Skeletal muscle tissue (tissue), 4 donors: Measurements from ENCODE around the gene LOXL3. TPM values are rescaled to one million over a fixed set of nuclear protein-coding genes. Genes with fewer than 3 reads are reported as not detected.

ENCODE experiments used
- H3K27ac ChIP-seq: one replicate; pipeline ENCODE4 v1.7.0; 2013; ENCODE audit warnings: mild to moderate bottlenecking, low read depth, low read length, inconsistent platforms
- H3K27me3 ChIP-seq, 3 donors: one replicate each; pipeline ENCODE4 v1.7.0; 2013; ENCODE audit warnings: low read length in 3 of 3; ENCODE audit not compliant: control insufficient read depth in 3 of 3, insufficient read depth in 3 of 3
- H3K36me3 ChIP-seq, 3 donors: one replicate each; pipeline ENCODE4 v1.7.0; 2013; ENCODE audit warnings: low read length in 3 of 3; ENCODE audit not compliant: control insufficient read depth in 3 of 3, insufficient read depth in 3 of 3
- H3K4me1 ChIP-seq, 3 donors: one replicate each; pipeline ENCODE4 v1.7.0; 2013; ENCODE audit warnings: low read length in 3 of 3, mild to moderate bottlenecking in 3 of 3; ENCODE audit not compliant: control insufficient read depth in 3 of 3, insufficient read depth in 3 of 3
- H3K4me3 ChIP-seq, 3 donors: one replicate each; pipeline ENCODE4 v1.7.0; 2013; ENCODE audit warnings: low read length in 3 of 3
- H3K9ac ChIP-seq, 3 donors: one replicate each; pipeline ENCODE4 v1.7.0; 2013; ENCODE audit warnings: low read length in 3 of 3, mild to moderate bottlenecking in 3 of 3, moderate library complexity in 2 of 3, low read depth in 1 of 3
- H3K9me3 ChIP-seq, 3 donors: one replicate each; pipeline ENCODE4 v1.7.0; 2013; ENCODE audit warnings: low read length in 3 of 3; ENCODE audit not compliant: control insufficient read depth in 3 of 3
- total RNA-seq: library from RNA; depleted of rRNA; stranded (reverse); fragments of >200 nt; gene quantifications from one replicate; pipeline ENCODE4 v1.2.3, GENCODE V29; 2014
- donor health status: Osteomylitis.

The LOXL3 gene
- total RNA-seq, 1 donor from 2014 or later: 8.4 TPM

DNA sequence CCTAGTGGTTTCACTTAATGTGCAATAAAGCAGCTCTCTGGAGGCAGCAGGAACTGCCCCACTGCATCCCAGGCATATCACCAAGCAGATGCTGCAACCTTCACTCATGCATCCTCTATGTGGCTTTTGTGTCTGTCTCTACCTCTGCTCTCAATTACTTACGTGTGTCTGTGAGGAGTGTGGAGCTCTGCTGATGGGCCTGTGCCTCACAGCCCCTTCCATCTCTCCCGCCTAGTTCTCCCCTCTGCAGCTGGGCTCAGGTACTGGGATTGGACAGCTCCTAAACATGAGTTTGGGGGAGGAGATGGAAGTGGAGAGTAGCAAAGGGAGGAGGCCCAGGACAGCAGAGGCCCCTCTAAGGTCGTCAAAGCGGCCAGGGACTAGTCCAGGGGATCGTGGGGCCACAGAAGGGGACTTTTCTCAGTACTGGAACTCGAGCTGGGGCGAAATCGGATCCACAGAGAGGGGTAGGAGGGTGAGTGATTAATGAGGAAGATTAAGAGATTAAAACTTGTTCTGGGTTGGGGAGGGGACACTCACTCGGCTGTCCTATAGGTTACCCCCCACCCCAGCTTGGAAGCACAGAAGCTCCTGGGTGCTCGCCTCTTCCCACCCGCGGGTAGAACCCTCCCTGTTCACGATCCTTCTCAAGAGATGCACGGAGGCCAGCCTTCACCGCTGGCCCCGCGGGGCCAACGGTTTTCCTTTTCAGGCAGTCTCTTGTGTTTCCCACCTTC is 52.2 kb downstream of the LOXL3 start:
- no peak overlapping the region for H3K9ac ChIP-seq
- peaks cover 37 to 42% (median 38%) of the 10 kb centered on the region in 3 donors for H3K4me1 ChIP-seq
- H3K4me3 ChIP-seq: no peak overlapping the region
- H3K9me3 ChIP-seq: no peaks in the 10 kb centered on the region
- peaks cover 54 to 82% (median 65%) of the 10 kb centered on the region in 3 donors for H3K27me3 ChIP-seq
- H3K36me3 ChIP-seq: peaks cover 15 to 16% (median 15%) of the 10 kb centered on the region in 3 donors
- H3K27ac ChIP-seq: no peak overlapping the region

DNA sequence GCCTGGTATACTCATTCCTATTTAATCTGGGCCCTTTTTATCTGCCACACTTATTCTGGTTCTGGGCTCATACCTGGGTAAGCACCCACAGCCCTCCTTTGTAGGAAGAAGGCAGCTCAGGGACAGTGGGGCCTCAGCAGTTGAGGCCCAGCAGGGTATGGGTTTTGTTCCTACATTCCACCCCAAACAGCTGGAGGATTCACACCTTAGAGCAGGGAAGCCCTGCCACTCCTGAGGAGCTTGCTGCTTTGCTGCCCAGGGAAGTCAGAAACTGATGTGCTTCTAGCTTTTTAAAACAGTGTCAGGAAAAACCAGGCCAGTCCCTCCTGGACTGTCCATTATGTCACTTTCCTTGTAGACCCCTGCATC is 53.2 kb downstream of the LOXL3 start:
- Histone ChIP-seq H3K4me1 (peaks cover 29 to 35% (median 30%) of the 10 kb centered on the region in 3 donors), H3K27ac (no peak overlapping the region), H3K27me3 (peaks cover 54 to 80% (median 66%) of the 10 kb centered on the region in 3 donors), H3K9me3 (no peaks in the 10 kb centered on the region), H3K4me3 (no peak overlapping the region), H3K36me3 (peaks cover 10% of the 10 kb centered on the region in 3 donors), H3K9ac (no peak overlapping the region)

DNA sequence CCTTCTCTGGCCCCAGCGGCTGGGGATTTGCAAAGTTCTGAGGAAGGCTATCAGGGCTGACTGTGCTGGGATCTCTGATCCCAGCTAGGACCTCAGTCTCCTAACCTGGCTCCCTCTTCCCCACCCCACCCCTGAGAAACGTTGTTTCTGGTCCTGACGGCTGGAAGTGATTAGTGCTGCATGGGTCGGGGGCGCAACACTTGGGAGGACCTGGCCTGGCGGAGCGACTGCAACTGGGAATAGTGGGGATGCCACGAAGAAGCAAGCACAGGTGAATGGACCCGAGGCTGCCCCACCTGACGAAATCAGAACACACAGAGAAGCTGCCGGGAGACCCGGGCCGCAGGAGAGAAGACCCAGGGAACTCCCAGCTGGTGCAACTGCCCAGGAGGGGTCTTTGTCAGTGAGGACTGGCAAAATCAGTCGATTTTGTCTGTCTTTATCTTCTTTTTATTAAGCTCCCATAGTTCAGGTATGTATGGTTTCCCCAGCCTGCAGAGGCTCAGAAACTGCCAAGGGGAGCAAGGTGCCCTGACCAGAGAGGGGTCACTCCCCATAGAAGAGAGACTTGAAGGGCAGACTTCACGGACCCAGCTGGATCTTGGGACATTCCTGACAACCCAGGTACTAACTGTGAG is 53.7 kb downstream of the LOXL3 start:
- Histone ChIP-seq H3K9me3 (no peaks in the 10 kb centered on the region), H3K4me1 (peaks cover 27 to 30% (median 28%) of the 10 kb centered on the region in 3 donors), H3K4me3 (no peak overlapping the region), H3K27ac (no peak overlapping the region), H3K36me3 (peaks cover 4 to 5% (median 5%) of the 10 kb centered on the region in 3 donors), H3K27me3 (peaks cover 53 to 75% (median 66%) of the 10 kb centered on the region in 3 donors), H3K9ac (no peak overlapping the region)

DNA sequence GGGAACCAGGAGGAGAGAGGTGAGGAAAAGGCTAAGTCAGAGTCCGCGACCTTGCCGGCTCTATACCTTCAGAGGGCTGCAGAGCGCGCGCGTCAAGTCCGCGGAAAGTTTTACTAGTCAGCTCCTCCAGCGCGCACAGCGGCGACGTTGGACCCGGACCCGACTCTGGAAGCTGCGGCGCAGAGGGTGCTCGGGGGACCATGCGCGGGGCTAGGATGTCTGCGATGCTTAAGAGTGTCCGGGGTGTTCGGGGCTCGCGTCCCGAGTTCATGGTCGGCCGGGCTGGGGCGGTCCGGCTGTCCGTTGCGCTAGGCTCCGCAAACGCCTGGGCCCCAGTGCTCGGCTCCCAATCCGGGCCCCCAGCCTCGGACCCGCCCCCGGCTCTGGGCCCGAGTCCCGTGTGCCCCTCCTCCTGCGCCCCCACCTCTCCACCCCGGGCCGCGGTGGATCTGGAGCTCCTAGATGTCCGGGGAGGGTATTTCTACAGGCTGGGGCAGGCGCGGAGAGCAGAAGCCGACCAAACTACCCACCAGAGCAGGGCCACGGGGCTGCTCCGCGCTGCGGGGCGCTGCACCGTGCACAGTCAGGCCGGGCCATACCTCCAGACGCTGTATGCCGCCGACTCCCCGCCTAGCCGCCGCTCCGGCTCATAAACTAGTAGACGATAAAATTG is 54.3 kb downstream of the LOXL3 start, which contains the start of gene LBX2:
LBX2 (minus strand) TSS at position 337 of the 673 bp plus-strand sequence; CDS start at position 271, 66 bp downstream.
- peak within 1 kb of the TSS; percentile 29 to 68 (median 30) for H3K9ac ChIP-seq
- H3K4me1 ChIP-seq: peaks cover 27 to 29% (median 28%) of the 10 kb centered on the region in 3 donors
- peaks cover 47 to 75% (median 66%) of the 10 kb centered on the region in 3 donors for H3K27me3 ChIP-seq
- no peaks in the 10 kb centered on the region for H3K9me3 ChIP-seq
- no peak within 1 kb of the TSS for H3K27ac ChIP-seq
- peaks cover 0 to under 1% (median 0%) of the 10 kb centered on the region in 3 donors for H3K36me3 ChIP-seq
- H3K4me3 ChIP-seq: peak within 1 kb of the TSS; percentile 59 to 66 (median 60)

DNA sequence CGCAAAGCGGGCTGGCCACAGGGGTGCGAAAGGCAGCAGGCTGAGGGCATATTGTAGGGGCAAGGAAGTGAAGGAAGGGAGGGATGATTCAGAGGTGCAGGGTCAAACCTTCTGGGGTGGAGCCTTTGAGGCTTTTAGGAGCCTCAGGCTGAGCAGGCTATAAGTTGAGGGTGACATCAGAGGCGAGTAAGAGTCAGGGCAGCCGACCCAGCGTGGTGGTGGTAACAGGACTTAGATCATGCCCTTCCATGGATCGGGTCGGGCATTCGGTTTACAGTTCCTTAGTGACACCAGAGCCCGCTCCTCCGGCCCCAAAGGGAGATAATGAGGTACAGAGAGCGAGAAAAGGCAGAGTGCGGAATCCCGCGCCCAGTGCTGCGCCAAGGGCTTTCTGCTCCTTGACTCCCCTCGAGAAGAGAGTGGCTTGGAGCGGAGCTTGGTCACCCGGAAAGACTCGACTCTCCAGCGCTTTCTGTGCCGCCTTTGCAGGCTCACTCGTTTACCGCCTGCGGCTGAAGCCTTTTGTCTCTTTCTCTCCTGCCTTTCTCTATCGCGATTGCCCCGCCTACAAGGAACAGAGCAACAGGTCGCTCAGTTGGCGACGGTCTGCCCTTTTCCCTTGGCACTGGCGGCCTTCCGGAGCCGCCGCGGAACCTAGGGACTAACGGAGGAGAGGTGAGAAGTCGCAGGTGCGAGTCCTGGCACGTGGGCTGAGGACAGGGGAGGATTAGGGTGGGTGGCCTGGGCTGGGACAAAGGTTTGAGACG is 55.1 kb downstream of the LOXL3 start:
- peak overlapping the region; percentile 29 to 68 (median 30) for H3K9ac ChIP-seq
- H3K27me3 ChIP-seq: peaks cover 47 to 70% (median 62%) of the 10 kb centered on the region in 3 donors

DNA sequence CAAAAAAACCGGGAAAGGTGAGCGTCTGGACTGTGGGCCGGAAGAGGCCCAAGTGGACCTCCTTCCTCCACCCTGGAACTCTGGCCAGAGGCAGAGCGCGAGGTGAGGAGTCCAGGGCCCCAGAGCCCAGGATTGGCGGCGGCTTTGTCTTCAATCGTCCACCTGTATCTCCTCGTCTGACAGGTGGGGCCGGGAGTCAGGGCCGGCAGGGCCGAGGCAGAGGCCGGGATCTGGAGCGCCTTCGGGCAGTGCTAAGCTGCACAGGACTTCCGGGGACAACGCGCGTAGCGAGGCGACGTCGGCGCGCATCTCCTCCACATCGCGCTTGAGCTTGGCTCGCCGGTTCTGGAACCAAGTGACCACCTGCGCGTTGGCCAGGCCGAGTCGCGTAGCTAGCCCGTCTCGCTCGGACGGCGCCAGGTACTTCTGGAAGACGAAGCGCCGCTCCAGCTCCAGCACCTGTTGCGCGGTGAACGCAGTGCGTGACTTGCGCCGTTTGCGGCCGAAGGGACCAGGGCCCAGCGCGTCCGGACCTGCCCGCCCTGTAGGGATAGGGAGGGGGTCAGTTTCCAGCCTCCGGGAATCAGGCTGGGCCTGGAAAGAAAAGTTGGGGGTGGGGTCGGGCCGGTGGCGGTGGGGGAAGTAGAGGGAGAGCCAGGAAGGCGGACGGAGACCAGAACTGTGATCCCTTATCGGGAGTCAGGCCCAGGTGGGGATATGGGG is 55.8 kb downstream of the LOXL3 start:
- Histone ChIP-seq H3K9ac (peak overlapping the region; percentile 28 to 40 (median 33)), H3K27me3 (peaks cover 47 to 64% (median 62%) of the 10 kb centered on the region in 3 donors), H3K36me3 (peaks cover 11 to 15% (median 12%) of the 10 kb centered on the region in 3 donors), H3K4me3 (peak overlapping the region; percentile 59 to 66 (median 60)), H3K4me1 (peaks cover 19 to 23% (median 23%) of the 10 kb centered on the region in 3 donors), H3K9me3 (no peaks in the 10 kb centered on the region), H3K27ac (no peak overlapping the region)

More for the DNA sequence above, 55.1 kb downstream of the LOXL3 start:
- H3K4me3 ChIP-seq: peak overlapping the region; percentile 59 to 66 (median 60)
- H3K27ac ChIP-seq: no peak overlapping the region
- H3K9me3 ChIP-seq: no peaks in the 10 kb centered on the region
- peaks cover 20 to 23% (median 23%) of the 10 kb centered on the region in 3 donors for H3K4me1 ChIP-seq
- peaks cover 4 to 8% (median 5%) of the 10 kb centered on the region in 3 donors for H3K36me3 ChIP-seq

DNA sequence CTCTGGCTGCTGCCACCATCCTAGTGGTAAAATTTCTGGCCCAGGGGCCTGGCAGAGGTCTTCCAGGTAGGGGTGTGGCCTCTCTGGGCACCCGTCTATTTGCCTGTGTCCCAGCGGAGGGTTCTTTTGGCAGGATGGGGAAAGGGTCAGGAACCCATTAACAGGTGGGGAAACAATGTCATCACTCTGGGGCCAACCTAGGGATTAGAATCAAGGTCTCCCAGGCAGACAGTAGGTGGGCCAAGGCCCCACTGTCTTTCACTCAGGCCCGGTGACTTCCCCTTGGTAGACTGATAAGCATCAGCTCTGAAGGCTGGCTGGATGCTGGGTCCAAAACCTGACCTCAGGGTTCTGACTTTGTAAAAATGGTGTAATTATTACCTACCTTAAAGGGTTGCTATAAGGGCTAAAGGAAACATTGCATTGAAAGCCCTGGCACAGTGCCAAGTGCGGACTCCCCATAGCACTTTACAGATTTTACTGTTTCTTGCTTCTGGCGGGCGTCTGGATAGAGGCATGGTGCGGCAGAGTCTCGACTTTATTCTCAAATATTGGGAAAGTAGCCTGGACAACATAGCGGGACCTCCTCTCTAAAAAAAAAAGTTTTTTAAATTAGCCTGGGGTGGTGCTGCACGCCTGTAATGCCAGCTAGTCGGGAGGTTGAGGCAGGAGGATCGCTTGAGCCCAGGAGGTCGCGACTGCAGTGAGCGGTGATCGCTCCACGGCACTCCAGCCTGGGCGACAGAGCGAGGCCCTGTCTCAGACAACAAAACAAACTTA is 56.6 kb downstream of the LOXL3 start:
- no peak overlapping the region for H3K27ac ChIP-seq
- H3K9me3 ChIP-seq: no peaks in the 10 kb centered on the region
- H3K27me3 ChIP-seq: peaks cover 45 to 56% (median 54%) of the 10 kb centered on the region in 3 donors
- H3K4me1 ChIP-seq: peaks cover 19 to 23% (median 21%) of the 10 kb centered on the region in 3 donors
- H3K9ac ChIP-seq: peak overlapping the region in 2 of 3 donors; percentile 33 to 40
- H3K36me3 ChIP-seq: peaks cover 19 to 23% (median 20%) of the 10 kb centered on the region in 3 donors
- H3K4me3 ChIP-seq: peak overlapping the region; percentile 14 to 60 (median 59)

DNA sequence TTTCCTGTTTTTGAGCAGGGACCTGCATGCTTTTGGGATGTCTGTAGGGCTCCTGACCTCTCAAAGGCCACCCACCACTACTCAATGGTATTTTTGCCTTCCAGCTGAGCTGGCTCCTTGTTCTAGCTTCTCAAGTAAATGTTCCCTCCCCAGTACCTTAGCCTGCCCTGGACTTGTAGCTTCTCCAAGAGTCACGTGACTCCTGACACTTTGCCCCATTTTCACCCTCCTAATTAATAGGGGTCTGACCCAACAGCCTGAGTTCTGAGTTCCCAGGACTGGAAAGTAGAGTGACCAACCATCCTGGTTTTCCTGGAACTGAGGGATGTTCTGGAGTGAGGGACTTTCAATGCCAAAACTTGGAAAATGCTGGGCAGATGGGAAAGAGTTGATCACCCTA is 58.3 kb downstream of the LOXL3 start:
- Histone ChIP-seq H3K27me3 (peaks cover 32 to 40% (median 39%) of the 10 kb centered on the region in 3 donors), H3K36me3 (peaks cover 36 to 39% (median 37%) of the 10 kb centered on the region in 3 donors), H3K9ac (no peak overlapping the region), H3K4me1 (peaks cover 19 to 23% (median 21%) of the 10 kb centered on the region in 3 donors), H3K4me3 (no peak overlapping the region), H3K9me3 (no peaks in the 10 kb centered on the region), H3K27ac (no peak overlapping the region)
